Cerebellar cortex (tissue), 1 donor: ENCODE data around the gene ODF2.
"Not testable (repeated sequence)": the region's sequence is repeated elsewhere in the genome, so short reads cannot be mapped to it uniquely, and the experiment has no call there.

ENCODE experiments used
- DNase-seq: peaks from one replicate; pipeline ENCODE4 v3.0.0-alpha.2; 2015; ENCODE audit warnings: low spot score

ODF2 gene

DNA sequence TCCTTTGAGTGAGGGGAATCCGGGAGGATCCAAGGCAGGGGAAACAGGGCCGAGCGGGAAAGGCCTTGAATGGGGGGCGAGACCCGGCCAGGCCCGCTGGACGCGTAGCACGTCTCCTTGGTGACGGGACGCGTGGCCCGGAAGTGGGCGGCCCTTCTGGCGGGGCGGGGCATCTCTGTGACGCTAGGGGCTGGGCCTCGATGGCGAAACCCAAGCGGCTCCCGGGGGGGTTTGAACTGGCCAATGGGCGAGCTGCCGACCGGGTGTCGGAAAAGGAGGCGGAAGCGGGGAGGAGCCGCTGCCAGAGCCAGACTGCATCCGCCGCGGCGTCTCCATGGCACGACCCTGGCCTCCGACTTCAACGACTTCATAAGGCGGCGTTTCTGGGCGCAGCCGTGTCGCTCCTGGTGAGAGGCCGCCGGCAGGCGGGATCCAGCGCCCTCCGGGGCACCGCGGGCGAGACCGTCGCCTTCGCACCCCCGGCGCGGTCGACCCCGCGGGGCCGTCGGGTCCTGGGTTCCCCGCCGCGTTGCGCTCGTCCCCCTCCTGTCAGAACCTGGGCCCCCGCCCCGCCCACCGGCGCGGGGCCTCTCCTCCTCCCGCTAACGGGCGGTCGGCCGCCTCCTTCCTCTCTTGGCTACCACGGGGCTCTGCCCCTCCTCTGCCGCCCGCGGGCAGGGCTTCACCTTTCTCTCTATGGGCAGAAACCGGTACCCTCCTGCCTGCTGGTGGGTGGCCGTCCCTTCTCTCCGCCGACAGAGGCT is at the start of gene ODF2:
ODF2 (plus strand) TSS at position 158 of the 764 bp plus-strand sequence; CDS start at position 244, 86 bp downstream.
- DNase-seq: peak; percentile 98

DNA sequence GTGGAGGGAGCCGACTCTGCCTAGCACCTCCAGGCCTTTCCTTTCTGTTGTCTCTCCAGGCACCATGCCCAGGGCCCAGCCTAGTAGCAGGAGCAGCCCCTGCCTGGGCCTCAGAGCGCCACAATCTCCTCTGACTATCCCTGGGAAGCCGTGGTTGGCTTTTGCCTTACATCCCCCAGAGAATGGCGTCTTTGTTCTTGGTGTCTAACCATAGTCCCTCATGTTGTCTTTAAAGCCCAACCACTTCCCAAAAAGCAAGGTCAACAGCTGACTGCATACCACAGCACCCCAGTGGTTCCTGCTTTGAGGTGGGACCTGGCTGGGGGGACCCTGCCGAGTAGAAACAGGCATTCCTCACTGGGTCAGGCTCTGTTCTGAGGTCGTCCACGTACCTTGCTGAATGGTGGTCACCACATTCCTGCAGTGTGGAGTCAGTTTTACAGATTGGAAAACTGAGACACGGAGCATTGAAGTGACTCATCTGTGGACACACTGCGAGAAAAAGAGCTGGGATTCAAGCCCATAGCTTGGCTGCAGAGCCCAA is 48.9 kb upstream of the ODF2 start:
- no peak for DNase-seq

DNA sequence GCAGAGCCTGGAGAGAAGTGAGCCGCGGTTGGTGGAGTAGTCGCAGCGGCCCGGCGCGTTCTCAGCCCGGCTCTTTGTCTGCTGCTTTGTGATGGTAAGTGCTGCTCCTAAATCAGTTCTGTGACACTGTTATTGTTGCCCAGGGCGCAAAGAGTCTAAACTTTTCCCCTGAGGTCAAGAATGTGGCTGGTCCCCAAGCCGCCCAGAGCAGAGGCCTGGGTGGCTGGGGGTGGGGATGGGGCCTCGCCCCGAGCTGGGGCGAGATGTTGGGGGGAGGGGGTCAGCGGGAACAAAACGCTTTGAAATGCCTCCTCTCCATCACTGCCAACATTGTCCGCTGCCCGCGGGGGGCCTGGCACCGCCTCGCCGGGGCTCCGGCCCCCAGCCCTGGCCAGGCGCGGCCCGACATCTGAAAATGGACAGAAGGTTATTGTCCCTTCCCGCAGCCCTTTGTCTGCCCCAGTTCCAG is 46.8 kb upstream of the ODF2 start:
- no peak for DNase-seq

DNA sequence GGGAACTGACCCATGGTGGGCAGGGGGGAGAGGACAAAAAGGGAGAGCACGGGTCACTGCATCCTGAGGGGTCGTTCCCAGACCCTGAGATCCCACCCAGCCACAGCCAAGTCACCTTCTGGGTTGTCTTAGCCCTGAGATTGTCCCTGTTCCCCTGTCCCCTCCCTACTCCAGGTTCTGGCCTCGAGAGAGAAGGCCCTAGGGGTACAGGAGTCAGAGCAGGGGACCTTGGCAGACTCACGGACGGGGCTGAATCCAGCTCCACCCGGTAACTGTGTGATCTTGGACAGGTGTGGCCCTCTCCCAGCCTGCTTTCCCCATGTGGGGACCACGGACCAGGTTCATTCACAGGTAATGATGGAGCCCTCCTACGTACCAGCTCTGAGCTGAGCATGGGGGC is 46.4 kb upstream of the ODF2 start:
- DNase-seq: no peak

DNA sequence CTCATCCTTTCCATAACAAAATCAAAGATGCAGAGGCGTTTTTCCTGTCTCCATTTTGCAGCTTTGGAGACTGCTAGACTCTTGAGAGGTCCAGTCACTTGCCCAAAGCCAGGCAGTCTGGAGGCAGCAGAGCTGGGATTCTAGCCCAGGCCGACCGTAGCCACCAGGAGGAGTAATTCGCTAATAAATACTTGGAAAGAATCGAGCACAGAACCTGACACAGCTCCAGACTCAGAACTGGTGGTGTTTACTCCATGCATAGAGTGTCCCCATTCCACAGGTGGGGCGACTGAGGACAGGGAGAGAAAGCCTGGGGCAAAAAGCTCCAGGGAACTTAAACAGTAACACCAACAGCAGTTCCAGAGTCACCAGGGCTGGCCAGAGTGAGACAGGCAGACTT is 45.8 kb upstream of the ODF2 start:
- peak; percentile 56 for DNase-seq

DNA sequence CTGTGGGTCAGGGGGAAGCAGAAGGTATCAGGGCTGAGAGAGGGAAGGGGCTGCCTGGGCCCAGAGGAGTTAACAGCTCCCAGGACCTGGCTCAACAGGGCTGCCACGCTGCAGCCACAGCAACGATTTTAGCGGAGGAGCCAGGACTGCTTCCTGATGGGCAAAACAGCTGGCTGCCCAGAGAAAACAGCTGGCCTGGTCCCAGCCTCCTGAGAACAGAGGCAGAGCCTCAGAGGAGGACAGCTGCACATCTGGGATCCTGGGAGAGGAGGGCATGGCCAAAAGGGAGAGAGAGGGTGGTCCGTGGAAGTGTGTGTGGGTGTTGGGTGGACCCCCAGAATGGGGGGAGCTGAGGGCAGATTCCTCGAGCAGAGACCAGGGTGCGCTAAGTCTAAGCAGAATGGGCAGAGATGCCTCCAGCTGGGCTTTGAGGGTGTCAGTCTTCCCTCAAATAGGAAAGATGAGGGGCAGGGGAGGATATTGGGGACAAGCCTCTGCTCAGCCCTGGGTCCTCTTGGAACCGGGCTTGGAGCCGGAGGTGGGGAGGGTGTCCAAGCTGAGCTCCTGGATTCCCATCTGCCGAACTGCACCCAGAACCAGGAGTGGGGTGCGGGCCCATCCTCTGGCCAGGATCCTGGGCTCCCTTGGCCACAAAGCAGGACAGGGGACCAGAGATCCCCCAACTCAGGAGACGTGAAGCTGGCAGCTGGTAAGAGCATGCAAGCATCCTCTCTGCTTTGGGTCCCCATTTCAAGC is 44.3 kb upstream of the ODF2 start:
- DNase-seq: no peak

DNA sequence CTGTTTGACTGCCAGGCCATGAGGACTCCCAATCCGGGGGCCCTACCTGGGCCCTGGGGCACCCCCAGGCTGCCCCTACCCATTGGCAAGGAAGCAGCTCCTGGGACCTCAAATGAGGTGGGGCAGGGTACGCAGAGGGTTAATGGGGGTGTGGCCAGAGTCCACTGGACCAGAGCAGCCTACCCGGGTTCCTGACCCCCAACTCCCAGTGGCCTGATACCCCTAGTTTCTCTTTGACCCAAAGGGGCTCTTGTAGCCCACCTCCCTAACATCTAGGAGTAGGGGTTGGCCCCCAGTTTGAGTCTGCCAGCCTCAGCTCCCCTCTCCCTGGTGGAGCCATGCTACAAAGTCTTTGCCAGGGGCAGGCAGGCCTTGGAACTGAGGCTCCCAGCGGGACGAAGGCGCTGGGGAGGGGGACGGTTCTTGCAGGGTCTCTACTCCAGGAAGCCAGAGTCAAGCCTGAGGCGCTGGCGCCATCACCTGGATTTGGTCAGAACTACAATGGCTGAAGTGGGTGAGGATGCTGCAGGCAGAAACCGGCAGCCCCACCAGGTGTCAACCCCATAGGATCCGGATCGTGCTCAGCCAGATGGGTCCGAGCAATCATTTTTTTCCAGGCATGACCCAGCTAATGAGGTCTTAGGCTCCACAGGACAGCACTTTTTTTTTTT is 43.6 kb upstream of the ODF2 start:
- DNase-seq: peak; percentile 64

DNA sequence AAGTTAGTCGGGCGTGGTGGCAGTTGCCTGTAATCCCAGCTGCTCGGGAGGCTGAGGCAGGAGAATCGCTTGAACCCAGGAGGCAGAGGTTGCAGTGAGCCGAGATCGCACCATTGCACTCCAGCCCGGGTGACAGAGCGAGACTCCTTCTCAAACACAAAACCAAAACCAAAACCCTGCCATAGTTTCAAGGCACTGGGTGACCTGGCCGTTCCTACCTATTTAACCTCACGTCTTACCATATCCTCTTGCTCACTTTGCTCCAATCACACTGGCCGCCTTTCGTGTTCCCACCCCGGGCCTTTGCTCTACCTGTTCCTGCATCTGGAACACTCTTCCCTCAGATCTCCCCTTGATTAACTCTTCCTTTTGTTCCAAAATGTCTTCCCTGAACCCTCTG is 42.1 kb upstream of the ODF2 start:
- DNase-seq: not testable (repeated sequence)

DNA sequence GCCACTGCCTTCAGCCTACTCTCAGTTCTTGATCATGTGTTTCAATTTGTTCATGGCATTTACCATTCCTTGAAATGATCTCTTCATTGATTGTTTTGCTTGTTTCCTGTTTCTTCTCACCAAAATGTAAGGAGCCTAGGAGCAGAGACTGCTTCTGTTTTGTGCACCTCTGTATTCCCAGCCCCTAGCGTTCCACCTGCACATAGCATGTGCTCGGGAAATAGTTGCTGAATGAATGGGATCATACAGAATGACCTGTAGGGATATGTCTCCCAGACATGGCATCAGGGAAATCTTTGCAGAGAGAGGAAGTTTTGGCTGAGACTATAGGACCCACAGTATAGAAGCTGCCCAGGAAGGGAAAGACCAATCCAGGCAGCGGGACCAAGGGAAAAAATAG is 41.3 kb upstream of the ODF2 start:
- DNase-seq: peak; percentile 31

DNA sequence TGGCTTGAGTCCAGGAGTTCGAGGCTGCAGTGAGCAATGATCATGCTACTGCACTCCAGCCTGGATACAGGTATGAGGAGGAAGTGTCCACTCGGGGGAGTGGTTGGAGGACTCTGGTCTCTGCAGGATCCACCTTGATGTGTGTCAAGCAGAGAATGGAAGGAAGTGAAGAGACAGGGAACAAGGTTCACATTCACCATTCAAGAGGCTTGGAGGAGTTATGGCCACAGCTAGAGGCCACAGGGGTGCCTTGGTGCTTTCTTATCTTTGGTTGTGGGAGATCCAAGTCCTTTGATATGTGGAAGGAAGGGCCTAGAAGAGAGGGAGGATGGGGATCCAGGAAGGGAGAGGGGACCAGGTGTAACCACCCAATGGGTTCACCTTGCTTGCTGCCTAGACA is 40.5 kb upstream of the ODF2 start:
- no peak for DNase-seq

DNA sequence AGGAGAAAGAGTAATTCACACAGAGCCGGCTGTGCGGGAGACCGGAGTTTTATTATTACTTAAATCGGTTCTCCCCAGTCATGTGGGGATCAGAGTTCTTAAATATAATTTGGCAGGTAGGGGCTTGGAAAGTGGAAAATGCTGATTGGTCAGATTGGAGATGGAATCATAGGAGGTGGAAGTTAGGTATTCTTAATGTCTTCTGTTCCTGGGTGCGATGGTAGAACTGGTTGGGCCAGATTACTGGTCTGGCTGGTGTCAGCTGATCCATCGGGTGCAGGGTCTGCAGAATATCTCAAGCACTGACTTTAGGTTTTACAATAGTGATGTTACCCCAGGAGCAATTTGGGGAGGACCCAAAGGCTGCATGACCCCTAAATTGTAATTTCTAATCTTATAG is 39.8 kb upstream of the ODF2 start:
- no peak for DNase-seq

DNA sequence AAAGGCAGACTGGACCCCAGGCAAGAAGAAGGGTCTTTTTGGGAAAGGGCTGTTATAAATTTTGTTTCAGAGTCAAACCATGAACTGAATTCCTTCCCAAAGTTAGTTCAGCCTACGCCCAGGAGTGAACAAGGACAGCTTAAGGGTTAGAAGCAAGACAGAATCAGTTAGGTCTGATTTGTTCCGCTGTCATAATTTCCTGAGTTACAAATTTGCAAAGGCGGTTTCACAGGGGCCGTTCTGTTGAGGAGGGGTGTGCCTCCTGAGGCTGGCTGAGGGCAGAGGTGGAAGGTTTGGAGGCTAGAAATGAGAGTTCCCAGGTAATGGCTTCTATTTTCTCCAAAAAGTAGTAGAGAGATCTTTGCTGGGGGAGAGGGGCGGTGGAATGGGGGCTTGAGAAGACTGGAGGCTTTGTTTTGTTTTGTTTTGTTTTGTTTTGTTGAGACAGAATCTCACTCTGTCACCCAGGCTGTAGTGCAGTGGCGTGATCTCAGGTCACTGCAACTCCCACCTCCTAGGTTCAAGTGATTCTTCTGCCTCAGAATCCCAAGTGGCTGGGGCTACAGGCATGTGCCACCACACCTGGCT is 39.3 kb upstream of the ODF2 start:
- no peak for DNase-seq

DNA sequence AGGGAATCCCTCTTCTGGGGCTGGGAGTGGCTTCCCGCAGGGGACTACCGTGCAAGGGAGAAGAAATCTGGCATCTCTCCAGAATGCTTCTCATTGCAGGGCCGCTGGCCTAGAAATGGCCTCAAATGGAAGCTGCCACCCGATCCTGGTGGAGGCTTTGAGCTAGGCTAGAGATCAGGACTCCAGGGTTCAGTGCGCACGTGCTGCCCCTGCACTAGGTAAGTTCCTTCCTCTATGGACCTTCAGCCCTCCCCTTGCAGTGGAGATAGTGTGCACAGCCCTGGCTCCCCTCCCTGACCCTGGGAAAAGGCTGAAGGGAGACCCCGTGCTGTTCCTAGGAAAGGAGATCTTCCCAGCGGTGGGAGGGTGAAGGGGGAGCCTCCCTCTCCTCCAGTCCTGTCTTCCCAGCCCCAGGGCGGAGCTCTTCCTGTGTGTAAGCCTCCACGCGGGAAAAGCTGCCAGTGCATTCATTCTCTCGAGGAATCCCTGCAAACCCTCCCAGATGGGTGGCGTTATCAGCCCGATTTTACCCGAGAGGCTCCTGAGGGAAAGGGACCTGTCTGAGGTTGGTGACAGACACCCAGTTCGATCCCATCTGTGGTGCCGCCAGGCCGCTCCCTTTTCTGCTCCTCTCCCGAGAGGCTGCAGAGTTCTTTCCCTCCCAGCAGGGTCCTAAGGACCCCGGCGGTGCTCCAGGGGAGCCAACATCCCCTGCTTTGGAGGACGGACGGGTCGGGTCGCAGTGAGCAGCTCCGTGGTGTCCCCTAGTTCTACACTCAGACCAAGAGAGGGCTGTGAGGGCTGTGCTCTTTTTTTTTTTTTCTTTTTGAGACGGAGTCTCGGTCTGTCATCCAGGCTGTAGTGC is 36.5 kb upstream of the ODF2 start:
- peak; percentile 26 for DNase-seq

DNA sequence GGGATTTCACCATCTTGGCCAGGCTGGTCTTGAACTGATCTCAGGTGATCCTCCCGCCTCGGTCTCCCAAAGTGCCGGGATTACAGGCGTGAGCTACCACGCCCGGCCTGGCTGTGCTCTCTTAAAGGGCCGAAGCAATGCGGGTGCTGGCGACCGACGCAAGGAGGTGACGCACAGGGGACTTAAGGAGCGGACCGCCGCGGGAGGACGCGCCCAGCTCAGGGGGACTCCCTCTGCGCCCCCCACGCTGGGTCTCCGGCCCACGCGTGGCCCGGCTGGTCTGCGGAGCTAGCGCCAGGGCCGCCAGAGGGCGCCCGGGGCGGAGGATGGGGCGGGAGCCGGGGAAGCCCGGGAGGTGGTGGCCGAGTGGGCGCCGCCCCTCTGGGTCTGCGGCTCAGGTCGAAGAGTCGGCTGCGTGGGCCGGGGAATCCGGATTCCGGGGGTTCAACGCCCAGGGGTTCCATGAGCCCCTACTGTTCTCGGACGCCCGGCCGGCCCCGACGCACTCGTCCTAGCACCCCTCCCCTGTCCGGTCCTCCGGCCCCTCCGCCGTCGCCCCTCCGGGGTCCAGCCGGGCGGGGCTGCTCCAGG is 35.7 kb upstream of the ODF2 start:
- peak; percentile 49 for DNase-seq

DNA sequence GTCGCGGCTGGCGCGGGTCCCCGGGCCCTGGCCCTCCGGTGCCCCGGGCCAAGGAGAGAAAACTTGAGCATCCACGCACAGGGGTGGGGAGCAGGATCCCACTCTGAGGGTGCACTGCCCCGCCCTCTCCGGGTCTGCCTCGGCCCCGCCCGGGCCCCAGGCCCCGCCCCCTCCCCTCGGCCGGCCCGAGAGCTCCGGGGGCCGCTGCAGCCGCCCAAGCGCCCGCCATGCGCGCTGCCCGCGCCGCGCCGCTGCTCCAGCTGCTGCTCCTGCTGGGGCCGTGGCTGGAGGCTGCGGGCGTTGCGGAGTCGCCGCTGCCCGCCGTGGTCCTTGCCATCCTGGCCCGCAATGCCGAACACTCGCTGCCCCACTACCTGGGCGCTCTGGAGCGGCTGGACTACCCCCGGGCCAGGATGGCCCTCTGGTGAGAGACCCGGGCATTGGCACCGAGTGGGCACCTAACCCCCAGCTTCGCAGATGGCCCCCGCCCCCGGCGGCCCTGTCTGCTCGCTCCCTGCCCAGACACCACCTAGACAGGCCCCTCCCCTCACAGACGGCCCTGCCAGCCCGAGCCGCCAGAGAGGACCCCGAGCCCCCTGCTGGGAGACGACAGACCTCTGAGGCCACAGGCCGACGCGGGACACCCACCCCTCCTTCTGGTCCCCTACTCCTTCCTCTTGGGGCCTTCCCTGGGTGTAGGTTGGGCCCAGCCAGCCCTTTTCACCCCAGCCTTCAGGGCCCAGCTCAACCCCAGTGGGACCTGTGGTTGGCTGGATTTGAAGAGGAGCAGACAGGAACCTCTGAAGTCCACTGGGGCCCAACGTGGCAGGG is 34.9 kb upstream of the ODF2 start, which contains the start of gene CERCAM:
CERCAM (plus strand) TSS at position 207 of the 831 bp plus-strand sequence; CDS start at position 228, 21 bp downstream.
- DNase-seq: peak; percentile 50

DNA sequence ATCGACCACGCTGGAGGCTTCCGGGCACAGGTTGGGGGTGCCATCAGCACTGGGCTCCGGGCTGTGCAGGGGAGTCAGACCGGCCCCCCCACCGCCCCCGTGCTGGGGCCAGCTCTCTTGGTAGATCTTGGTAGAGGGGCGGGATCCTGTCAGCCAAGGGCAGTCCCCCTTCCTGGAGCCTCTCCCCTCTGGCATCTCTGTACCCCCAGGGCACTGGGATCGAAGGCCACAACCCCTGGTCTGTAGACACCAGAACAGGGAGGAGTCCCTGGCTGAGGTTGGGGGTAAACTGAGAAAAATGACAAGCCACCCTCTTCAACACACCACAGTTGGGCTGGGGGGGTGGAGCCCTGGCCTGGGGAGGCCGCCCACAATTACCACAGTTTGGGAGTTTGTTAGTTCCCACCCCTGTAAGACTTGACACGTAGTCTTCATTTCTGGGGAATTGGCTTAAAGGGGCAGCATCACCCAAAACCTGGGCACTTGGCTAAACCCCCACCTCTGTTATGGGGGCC is 34.3 kb upstream of the ODF2 start:
- DNase-seq: no peak

DNA sequence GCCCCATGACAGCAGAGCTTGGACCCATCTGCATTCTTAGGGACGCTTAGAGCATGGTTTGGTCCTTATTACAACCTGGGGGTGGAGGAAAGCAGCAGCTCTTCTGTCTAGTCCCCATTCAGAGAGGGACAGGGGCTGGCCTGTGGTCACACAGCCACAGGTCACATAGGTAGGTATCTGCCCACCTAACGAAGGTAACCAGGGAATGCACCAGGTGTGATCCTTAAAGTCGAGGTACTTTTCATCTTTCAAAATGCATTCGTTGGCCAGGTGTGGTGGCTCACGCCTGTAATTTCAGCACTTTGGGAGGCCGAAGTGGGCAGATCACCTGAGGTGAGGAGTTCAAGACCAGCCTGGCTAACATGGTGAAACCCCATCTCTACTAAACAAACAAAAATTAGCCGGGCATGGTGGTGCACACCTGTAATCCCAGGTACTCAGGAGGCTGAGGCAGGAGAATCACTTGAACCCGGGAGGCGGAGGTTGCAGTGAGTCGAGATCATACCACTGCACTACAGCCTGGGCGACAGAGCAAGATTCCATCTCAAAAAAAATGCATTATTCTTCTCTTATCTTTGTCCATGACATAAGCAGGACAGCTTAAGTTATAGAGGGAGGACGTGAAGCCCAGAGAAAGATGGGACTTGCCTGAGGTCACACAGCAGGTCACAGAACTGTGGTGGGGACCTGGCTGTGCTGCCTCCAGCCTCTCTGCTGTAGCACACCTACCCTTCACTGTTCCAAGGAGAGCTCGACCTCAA is 33.6 kb upstream of the ODF2 start:
- DNase-seq: not testable (repeated sequence)

DNA sequence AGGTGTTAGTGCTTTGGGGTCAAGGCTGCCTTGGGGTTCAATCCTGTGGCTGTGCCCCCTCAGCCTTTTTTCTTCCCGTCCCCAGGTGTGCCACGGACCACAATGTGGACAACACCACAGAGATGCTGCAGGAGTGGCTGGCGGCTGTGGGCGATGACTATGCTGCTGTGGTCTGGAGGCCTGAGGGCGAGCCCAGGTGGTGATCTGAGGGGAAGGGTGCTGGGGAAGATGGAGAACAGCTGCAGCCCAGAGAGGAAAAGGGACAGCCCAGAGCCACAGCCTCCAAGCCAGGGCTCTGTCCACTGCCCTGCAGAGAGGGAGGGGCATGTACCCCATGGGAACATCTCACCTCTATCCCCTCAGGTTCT is 33.0 kb upstream of the ODF2 start:
- no peak for DNase-seq

DNA sequence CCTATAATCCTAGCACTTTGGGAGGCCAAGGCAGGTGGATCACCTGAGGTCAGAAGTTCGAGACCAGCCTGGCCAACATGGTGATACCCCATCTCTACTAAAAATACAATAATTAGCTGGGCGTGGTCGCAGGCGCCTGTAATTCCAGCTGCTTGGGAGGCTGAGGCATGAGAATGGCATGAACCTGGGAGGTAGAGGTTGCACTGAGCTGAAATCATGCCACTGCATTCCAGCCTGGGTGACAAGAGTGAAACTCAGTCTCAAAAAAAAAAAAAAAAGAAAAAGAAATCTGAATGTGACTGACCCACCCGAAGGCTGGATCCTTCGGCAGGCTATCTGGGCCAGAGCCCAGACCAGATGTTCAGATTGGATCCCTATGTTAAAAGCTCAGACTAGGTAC is 32.5 kb upstream of the ODF2 start:
- DNase-seq: not testable (repeated sequence)
